ENCODE results near the gene EMILIN1. TPM values are rescaled to one million over a fixed set of nuclear protein-coding genes. Genes with fewer than 3 reads are reported as not detected.

The EMILIN1 gene
- total RNA-seq, 8 experiments from 2014 or later, result 1.4 to 24.6 (median 12.1) TPM

DNA sequence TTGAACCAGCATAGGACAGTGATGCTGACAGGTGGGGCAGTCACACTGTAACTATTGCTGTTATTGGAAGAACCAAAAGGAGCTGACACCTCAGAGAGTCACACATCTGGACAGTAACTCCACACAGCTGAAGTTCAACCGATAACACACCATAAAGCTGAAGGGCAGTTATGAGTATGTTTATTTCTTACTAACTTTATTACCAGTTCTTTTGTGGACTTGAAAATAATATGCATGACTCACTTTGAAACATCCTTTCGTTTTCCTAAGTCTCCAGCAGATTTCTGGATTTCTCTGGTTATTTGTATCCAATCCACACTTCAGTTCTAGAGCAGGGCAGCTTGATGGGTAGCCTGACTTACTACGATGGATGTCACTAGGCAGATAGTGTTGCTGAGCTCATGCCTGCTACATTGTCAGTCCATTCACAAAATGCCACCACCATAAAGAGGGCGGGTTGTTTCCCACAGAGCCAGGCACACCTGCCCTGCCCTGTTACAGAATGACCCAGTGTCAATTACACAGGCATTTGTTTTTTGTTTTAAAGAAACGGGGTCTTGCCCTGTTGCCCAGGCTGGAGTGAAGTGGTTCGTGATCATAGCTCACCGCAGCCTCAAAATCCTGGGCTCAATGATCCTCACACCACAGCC, 35.3 kb upstream of the EMILIN1 start:
- no peak overlapping the region for H3K27ac ChIP-seq
- ATAC-seq (replicated peaks in 6 of 8), result no peak
- 69 to 90% (median 80%) methylated on average over 1 to 5 of the region's 7 CpGs; no CpG with 5 or more reads in 1 of the 10 experiments for WGBS, 10 experiments
- H3K4me1 ChIP-seq (replicated peaks in 1 of 2), result no peaks in the 10 kb centered on the region
- in situ Hi-C loops (cut with MboI; ENCODE audit: low pct_unique_long_range_greater_than_20kb in 2 of 9, low sequenced_read_pairs in 9 of 9, unreplicated experiment in 9 of 9), result loop anchor here in 1 of 9 experiments (25.0 kb wide), 1 partner anchor 206 kb away; the partner anchor contains the start of gene DPYSL5
- no peak overlapping the region for H3K4me3 ChIP-seq

DNA sequence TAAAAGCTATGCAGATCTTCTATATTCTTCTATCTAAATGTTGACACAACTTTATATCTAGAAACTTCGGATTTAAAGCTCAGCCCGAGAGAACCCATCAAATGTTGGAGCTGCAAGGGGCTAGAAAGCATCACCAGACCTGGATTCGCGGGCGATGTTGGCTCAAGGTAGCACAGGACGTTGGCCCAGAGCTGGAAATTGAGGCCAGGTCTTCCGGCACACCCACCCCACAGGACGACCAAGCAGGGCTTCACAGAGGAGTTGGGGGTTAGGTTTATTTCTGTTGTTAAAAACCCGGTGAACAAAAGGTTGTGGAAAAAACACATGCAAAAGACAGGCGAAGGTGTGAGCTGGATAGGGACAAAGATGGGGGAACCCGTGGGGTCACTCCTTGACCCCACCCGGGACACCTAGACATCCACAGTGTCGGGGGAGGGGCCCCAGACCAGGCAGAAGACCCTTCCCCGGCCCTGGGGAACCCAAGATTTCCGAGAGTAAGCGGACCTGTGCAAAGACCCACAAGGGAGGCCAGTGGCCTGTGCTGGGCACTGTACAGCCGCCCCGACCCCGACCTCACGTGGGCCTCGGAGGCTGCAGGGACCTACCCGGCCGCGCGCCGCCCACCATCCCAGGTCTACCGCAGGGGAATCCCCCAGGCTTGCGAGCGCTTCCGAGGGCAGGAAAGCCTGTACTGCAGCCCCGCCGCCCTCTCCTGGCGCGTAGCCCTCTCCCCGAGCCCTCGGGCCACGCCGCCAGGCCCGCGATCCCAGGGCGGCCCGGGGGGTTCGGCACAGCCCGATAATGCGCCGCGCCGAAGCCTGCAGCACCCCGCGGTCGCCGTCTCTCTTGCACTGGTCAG, 28.8 kb upstream of the EMILIN1 start:
- H3K27ac ChIP-seq, result peak overlapping the region; percentile 96 to 98
- 5 to 82% (median 30%) methylated on average over 2 to 38 of the region's 52 CpGs; no CpG with 5 or more reads in 4 of the 10 experiments for WGBS, 10 experiments
- H3K4me1 ChIP-seq (replicated peaks in 1 of 2), result peaks cover 8 to 10% of the 10 kb centered on the region in 2 donors
- in situ Hi-C loops (cut with MboI; ENCODE audit: low pct_unique_long_range_greater_than_20kb in 2 of 9, low sequenced_read_pairs in 9 of 9, unreplicated experiment in 9 of 9), result loop anchor here in 1 of 9 experiments (25.0 kb wide), 1 partner anchor 212 kb away; the partner anchor contains the start of gene DPYSL5
- ATAC-seq (replicated peaks in 6 of 8), result peak in 6 of 8 experiments; percentile 2 to 25 (median 14)
- peak overlapping the region; percentile 81 to 99 (median 89) for H3K4me3 ChIP-seq

DNA sequence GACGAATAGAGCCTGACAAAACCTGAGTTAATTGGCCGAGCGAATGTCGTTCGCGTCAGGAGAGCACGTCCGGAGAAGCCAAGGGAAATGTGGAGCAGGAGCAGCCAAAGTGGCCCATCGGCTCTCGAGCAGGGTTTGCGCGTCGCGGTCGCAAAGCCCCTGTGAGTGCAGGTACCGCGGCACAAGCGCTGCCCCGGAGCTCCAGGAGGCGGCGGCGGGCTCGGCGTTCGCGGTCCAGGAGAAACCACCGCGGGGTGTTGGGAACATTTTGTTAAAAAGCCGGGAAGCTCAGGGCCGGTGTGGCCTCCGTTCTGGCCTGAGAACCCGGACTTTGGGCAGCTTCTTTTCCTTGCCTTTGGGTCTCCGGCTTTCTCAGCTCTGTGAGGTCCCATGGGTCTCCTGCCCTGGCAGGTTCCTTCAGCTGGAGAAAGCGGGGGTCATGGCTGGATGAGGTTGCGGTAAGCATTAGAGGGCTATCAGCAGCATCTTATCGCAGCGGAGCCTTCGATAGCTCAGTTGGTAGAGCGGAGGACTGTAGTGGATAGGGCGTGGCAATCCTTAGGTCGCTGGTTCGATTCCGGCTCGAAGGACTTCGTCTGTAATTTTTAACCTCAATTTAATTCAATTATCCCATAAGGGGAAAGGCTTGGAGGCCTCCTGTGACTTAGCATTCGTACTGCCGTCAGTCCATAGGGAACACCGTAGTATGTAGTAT, 28.0 kb upstream of the EMILIN1 start:
- peak; percentile 63 to 82 (median 72) for ATAC-seq (replicated peaks in 6 of 8)
- Histone ChIP-seq H3K27ac (peak overlapping the region; percentile 96 to 98), H3K4me3 (peak overlapping the region; percentile 81 to 99 (median 89)), H3K4me1 (replicated peaks in 1 of 2) (peaks cover 8 to 10% of the 10 kb centered on the region in 2 donors)
- 0 to 7% (median 1%) methylated on average over 1 to 21 of the region's 48 CpGs; no CpG with 5 or more reads in 3 of the 10 experiments for WGBS, 10 experiments
- in situ Hi-C loops (cut with MboI; ENCODE audit: low pct_unique_long_range_greater_than_20kb in 2 of 9, low sequenced_read_pairs in 9 of 9, unreplicated experiment in 9 of 9), result no loop called here

DNA sequence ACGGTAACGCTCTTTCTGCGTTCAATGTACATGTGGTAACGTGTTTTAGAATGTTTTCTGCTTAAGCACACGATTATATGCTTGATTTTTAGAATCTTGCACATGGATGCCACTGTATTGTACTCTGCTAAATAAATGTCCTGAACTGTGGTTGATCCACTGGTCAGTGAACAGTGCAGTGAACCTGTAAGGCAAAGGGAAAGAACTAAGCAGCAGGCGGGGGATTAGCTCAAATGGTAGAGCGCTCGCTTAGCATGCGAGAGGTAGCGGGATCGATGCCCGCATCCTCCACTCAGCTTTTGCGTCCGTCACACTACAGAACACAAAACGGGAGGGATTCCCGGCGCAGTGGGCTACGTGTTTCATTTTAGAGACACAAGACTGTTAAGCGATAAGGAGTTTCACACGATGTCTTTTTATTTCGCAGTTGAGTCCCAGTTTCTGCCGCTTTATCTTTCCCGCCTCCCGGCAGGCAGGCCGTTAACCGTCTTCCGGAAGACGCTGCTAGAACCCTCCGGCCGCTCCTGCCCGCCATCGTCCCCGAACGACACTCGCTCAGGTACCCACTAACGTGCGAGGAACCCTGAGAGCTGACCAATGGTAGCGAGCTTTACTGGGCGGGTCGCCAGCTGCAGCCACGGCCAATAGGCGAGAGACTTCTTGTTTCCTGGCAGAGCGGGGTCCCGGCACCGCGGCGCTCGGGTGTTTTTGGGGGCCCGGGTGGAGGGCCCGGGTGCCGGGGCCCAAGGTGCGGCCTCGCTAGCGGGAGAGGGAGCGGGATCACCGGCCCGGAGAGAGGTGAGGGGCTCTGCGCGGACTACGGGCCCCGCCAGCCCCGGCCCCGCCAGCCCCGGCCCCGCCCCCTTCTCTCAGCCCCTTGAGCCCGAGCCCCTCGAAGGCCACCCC, 27.2 kb upstream of the EMILIN1 start, which contains the start of gene AGBL5:
Gene AGBL5, plus strand, starts transcription at position 673 of the 906 bp plus-strand sequence. CDS start 1,291 bp downstream, outside the sequence.
- Histone ChIP-seq H3K4me1 (replicated peaks in 1 of 2) (peaks cover 8 to 10% of the 10 kb centered on the region in 2 donors), H3K4me3 (peak within 1 kb of the TSS; percentile 81 to 99 (median 89)), H3K27ac (peak within 1 kb of the TSS; percentile 96 to 98)
- in situ Hi-C loops (cut with MboI; ENCODE audit: low pct_unique_long_range_greater_than_20kb in 2 of 9, low sequenced_read_pairs in 9 of 9, unreplicated experiment in 9 of 9), result no loop called here
- ATAC-seq (replicated peaks in 6 of 8), result peak; percentile 62 to 78 (median 74)
- WGBS, 10 experiments, result 0 to 20% (median 0%) methylated on average over 1 to 32 of the region's 67 CpGs; no CpG with 5 or more reads in 1 of the 10 experiments

- H3K4me1 ChIP-seq (replicated peaks in 1 of 2), result peaks cover 8 to 10% of the 10 kb centered on the region in 2 donors
- 0 to 29% (median 7%) methylated on average over 2 to 5 of the region's 24 CpGs; no CpG with 5 or more reads in 4 of the 10 experiments for WGBS, 10 experiments
- peak overlapping the region; percentile 81 to 99 (median 89) for H3K4me3 ChIP-seq
- in situ Hi-C loops (cut with MboI; ENCODE audit: low pct_unique_long_range_greater_than_20kb in 2 of 9, low sequenced_read_pairs in 9 of 9, unreplicated experiment in 9 of 9), result no loop called here
- H3K27ac ChIP-seq, result peak overlapping the region; percentile 96 to 98
- peak in 2 of 8 experiments; percentile 0 to 1 for ATAC-seq (replicated peaks in 6 of 8)
These were observed 26.3 kb upstream of the EMILIN1 start for GRCh38 chr2:27051902-27052645.

GRCh38 chr2:27053321-27053720, 25.1 kb upstream of the EMILIN1 start:
- peaks cover 8 to 10% of the 10 kb centered on the region in 2 donors for H3K4me1 ChIP-seq (replicated peaks in 1 of 2)
- WGBS, 10 experiments, result 71 to 100% (median 90%) methylated on average over 2 to 10 of the region's 11 CpGs; no CpG with 5 or more reads in 1 of the 10 experiments
- in situ Hi-C loops (cut with MboI; ENCODE audit: low pct_unique_long_range_greater_than_20kb in 2 of 9, low sequenced_read_pairs in 9 of 9, unreplicated experiment in 9 of 9), result no loop called here
- ATAC-seq (replicated peaks in 6 of 8), result no peak
- H3K4me3 ChIP-seq, result no peak overlapping the region
- no peak overlapping the region for H3K27ac ChIP-seq

DNA sequence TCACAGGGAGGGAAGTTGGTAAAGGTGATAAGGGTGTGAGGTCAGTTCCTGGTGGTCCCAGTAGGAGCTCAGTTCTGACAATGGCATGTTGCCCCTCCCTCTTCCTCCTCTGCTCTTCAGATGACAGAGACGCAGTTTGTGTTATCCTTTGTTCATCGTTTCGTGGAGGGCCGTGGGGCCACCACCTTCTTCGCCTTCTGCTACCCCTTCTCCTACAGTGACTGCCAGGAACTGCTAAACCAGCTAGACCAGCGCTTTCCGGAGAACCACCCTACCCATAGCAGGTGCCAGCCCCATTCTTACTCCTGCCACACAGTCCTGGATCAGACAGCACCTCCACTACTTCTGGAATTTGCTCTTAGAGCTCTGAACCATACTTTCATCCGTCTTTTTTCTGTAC, 24.6 kb upstream of the EMILIN1 start:
- in situ Hi-C loops (cut with MboI; ENCODE audit: low pct_unique_long_range_greater_than_20kb in 2 of 9, low sequenced_read_pairs in 9 of 9, unreplicated experiment in 9 of 9), result no loop called here
- WGBS, 10 experiments, result 67 to 100% (median 91%) methylated on average over 1 to 8 of the region's 8 CpGs; no CpG with 5 or more reads in 2 of the 10 experiments

DNA sequence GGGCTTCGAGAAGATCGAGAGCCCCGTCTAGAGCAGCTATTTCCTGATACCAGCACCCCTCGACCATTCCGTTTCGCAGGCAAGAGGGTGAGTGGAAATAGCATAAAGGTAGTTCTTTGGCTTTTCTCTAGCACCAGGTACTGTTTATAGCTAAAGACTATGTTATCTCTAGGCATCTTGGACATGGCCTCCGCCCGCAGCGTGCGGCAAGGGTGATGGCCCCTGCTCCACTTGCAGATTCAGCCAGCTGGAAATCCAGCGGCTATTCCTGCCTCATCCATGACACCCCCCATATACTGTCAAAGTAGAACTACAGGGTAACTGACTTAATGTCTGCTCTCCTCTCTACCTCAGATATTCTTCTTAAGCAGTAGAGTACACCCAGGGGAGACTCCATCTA, 23.7 kb upstream of the EMILIN1 start:
- no peak overlapping the region for H3K27ac ChIP-seq
- H3K4me1 ChIP-seq (replicated peaks in 1 of 2), result peaks cover 4% of the 10 kb centered on the region in 2 donors
- in situ Hi-C loops (cut with MboI; ENCODE audit: low pct_unique_long_range_greater_than_20kb in 2 of 9, low sequenced_read_pairs in 9 of 9, unreplicated experiment in 9 of 9), result no loop called here
- H3K4me3 ChIP-seq, result no peak overlapping the region
- ATAC-seq (replicated peaks in 6 of 8), result no peak
- 92 to 100% (median 99%) methylated on average over 4 to 6 of the region's 11 CpGs; no CpG with 5 or more reads in 4 of the 10 experiments for WGBS, 10 experiments

More for the DNA sequence above, 24.6 kb upstream of the EMILIN1 start:
- no peak overlapping the region for H3K27ac ChIP-seq
- H3K4me1 ChIP-seq (replicated peaks in 1 of 2), result peaks cover 8 to 10% of the 10 kb centered on the region in 2 donors
- no peak for ATAC-seq (replicated peaks in 6 of 8)
- no peak overlapping the region for H3K4me3 ChIP-seq

- in situ Hi-C loops (cut with MboI; ENCODE audit: low pct_unique_long_range_greater_than_20kb in 2 of 9, low sequenced_read_pairs in 9 of 9, unreplicated experiment in 9 of 9), result no loop called here
- 60 to 92% (median 83%) methylated on average over 1 to 4 of the region's 6 CpGs; no CpG with 5 or more reads in 3 of the 10 experiments for WGBS, 10 experiments
- H3K4me1 ChIP-seq (replicated peaks in 1 of 2), result peaks cover 4% of the 10 kb centered on the region in 2 donors
- H3K4me3 ChIP-seq, result no peak overlapping the region
- H3K27ac ChIP-seq, result no peak overlapping the region
- ATAC-seq (replicated peaks in 6 of 8), result no peak
These were observed 21.2 kb upstream of the EMILIN1 start for GRCh38 chr2:27057184-27057583.

GRCh38 chr2:27058210-27058609, 20.2 kb upstream of the EMILIN1 start:
- Histone ChIP-seq H3K4me3 (no peak overlapping the region), H3K4me1 (replicated peaks in 1 of 2) (no peaks in the 10 kb centered on the region), H3K27ac (no peak overlapping the region)
- in situ Hi-C loops (cut with MboI; ENCODE audit: low pct_unique_long_range_greater_than_20kb in 2 of 9, low sequenced_read_pairs in 9 of 9, unreplicated experiment in 9 of 9), result no loop called here
- 67 to 100% (median 92%) methylated on average over 2 to 9 of the region's 10 CpGs for WGBS, 10 experiments
- ATAC-seq (replicated peaks in 6 of 8), result no peak

DNA sequence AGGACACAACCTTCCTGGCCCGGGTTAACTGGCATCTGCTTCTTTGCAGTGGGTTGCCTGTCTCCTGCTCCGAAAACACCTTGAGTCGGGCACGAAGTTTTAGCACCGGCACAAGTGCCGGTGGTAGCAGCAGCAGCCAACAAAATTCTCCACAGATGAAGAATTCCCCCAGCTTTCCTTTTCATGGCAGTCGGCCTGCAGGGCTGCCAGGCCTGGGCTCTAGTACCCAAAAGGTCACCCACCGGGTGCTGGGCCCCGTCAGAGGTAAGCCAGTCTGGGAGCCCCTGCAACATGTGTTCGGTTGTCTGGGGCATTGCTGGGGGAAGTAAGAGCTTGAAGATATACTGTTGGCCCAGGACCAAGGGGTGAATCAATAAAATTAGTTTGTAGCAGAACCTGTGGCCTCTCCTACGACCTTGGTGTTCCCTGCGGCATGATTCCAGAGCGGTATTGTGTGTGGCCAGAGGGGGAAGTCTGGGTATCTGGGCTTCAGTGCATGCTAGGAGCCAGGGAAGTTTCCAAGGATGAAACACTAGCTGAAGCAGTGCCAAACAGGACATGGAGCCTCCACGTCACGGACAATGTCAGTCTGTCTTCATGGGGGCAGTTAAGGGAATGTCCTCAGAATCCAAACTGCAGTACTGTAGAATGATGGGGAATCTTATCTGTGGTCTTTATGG, 19.1 kb upstream of the EMILIN1 start:
- no peak for ATAC-seq (replicated peaks in 6 of 8)
- Histone ChIP-seq H3K4me3 (no peak overlapping the region), H3K27ac (no peak overlapping the region), H3K4me1 (replicated peaks in 1 of 2) (no peaks in the 10 kb centered on the region)
- in situ Hi-C loops (cut with MboI; ENCODE audit: low pct_unique_long_range_greater_than_20kb in 2 of 9, low sequenced_read_pairs in 9 of 9, unreplicated experiment in 9 of 9), result no loop called here
- WGBS, 10 experiments, result 70 to 100% (median 100%) methylated on average over 1 to 12 of the region's 15 CpGs; no CpG with 5 or more reads in 1 of the 10 experiments

All from motor neuron (in vitro differentiated cells).